Coronary artery (tissue), 2 donors: Measurements from ENCODE around the gene TAX1BP1.
"Not testable (repeated sequence)": the region's sequence is repeated elsewhere in the genome, so short reads cannot be mapped to it uniquely, and the experiment has no call there.

Source experiments
- DNase-seq: peaks from one replicate; pipeline ENCODE4 v3.0.0-alpha.2; 2017; ENCODE audit warnings: low spot score
- H3K27ac ChIP-seq, 2 donors: fragments of 200-600 bp; sonication (generic); one replicate each; pipeline ENCODE4 v1.5.1; 2016 to 2019
- H3K4me3 ChIP-seq: fragments of 200-600 bp; sonication (generic); 2 replicates; pipeline ENCODE4 v1.5.1; 2016; ENCODE audit warnings: mild to moderate bottlenecking, moderate library complexity
- TF ChIP-seq, protein P1 (sequence below): fragments of 200-600 bp; sonication (generic); IDR thresholded peaks from one replicate; pipeline ENCODE4 v1.5.1; 2019; ENCODE audit warnings: antibody characterized with exemption

TAX1BP1 gene

GRCh38 chr7:27850531-27850930 lies 110.6 kb downstream of the TAX1BP1 start:
- Histone ChIP-seq H3K27ac (no peak overlapping the region), H3K4me3 (no peak overlapping the region)
- TF ChIP-seq, protein P1, sequence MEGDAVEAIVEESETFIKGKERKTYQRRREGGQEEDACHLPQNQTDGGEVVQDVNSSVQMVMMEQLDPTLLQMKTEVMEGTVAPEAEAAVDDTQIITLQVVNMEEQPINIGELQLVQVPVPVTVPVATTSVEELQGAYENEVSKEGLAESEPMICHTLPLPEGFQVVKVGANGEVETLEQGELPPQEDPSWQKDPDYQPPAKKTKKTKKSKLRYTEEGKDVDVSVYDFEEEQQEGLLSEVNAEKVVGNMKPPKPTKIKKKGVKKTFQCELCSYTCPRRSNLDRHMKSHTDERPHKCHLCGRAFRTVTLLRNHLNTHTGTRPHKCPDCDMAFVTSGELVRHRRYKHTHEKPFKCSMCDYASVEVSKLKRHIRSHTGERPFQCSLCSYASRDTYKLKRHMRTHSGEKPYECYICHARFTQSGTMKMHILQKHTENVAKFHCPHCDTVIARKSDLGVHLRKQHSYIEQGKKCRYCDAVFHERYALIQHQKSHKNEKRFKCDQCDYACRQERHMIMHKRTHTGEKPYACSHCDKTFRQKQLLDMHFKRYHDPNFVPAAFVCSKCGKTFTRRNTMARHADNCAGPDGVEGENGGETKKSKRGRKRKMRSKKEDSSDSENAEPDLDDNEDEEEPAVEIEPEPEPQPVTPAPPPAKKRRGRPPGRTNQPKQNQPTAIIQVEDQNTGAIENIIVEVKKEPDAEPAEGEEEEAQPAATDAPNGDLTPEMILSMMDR, result no peak
- DNase-seq, result no peak

- not testable (repeated sequence) for H3K4me3 ChIP-seq, DNase-seq, H3K27ac ChIP-seq
These were observed 116.9 kb downstream of the TAX1BP1 start for GRCh38 chr7:27856703-27857485.

- no peak for DNase-seq
- H3K27ac ChIP-seq, result no peak overlapping the region
- TF ChIP-seq, protein P1, result no peak
- H3K4me3 ChIP-seq, result no peak overlapping the region
These were observed 120.8 kb downstream of the TAX1BP1 start for GRCh38 chr7:27860800-27861199.

GRCh38 chr7:27861747-27862146 lies 121.8 kb downstream of the TAX1BP1 start:
- Histone ChIP-seq H3K27ac (no peak overlapping the region), H3K4me3 (no peak overlapping the region)
- no peak for DNase-seq
- TF ChIP-seq, protein P1, result no peak

DNA sequence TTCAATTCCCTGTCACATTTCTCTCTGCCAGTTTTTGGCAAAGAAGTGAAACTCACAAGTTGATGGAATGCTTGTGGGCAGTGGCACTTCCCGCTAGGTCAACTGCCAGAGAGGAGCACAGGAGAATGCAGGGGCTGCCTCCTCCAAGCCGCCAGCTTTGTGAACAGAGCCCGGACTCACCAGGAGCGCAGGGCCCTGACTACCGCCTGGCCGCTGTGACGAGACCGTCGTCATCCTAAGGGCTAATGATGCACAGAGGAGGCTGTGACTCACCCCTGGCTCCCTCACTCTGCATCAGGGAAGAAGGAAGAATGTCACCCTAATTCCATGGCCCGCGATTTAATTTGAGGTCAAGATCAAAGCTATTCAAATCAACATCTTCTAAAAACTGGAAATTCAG lies 123.9 kb downstream of the TAX1BP1 start:
- Histone ChIP-seq H3K4me3 (no peak overlapping the region), H3K27ac (no peak overlapping the region)
- DNase-seq, result no peak
- TF ChIP-seq, protein P1, result no peak

DNA sequence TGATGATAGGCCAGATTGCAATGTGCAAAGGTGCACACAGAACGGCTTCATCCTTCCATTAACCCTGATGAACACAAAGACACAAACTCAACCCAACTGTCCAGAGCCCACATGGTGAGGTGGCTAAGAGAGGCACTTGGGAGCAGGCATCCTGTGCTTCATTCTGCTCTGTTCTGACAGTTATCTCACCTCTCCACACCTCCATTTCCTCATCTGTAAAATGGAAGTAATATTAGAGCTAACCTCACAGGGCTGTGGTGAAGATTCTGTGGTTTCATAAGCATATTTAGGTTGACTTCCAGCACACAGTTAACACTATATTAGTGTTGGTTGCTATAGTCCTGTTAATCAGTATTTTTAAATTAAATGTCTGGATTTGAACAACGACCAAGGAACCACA lies 126.3 kb downstream of the TAX1BP1 start:
- H3K27ac ChIP-seq, result no peak overlapping the region
- no peak for DNase-seq
- TF ChIP-seq, protein P1, result no peak
- H3K4me3 ChIP-seq, result no peak overlapping the region

- TF ChIP-seq, protein P1, result no peak
- DNase-seq, result no peak
These were observed 127.1 kb downstream of the TAX1BP1 start for GRCh38 chr7:27866828-27867672.

More at GRCh38 chr7:27866828-27867672, 127.1 kb downstream of the TAX1BP1 start:
- Histone ChIP-seq H3K27ac (no peak overlapping the region), H3K4me3 (no peak overlapping the region)
